ENCODE measurements around the gene BNIPL.

BNIPL gene

GRCh38 chr1:151036356-151036755, at the start of gene BNIPL:
BNIPL (plus strand) TSS chr1:151036586; CDS start chr1:151036726, 140 bp downstream.
- DNase-seq (ENCODE audit: low read depth), result no peak

DNA sequence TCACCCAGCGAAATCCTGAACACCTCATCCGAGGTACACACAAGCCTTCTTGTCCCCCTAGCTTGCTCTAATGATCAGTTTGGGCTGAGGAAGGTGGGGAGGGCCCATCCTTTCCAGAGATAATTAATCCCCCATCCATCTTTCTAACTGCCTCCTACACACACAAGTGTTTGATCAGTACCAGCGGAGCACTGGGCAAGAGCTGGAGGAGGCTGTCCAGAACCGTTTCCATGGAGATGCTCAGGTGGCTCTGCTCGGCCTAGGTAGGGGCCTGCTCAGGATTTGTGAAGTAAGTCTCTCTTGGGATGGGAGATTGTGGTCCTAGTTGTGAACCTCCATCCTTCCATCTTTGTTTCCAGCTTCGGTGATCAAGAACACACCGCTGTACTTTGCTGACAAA, 48.5 kb upstream of the BNIPL start:
- DNase-seq (ENCODE audit: low read depth), result no peak

DNA sequence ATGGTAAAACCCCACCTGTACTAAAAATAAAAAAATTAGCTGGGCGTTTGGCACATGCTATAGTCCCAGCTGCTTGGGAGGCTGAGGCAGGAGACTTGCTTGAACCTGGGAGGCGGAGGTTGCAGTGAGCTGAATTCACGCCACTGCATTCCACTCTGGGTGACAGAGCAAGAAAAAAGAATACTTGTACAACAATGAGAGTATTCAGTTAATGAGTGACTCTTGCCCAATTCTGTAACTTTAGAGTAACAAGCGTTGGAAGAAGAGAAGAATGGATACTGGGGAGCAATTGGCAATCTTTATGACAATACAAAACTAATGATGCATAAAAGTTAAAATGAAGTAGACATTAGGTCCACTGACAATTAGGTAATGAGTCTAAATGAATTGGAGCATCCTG, 43.8 kb upstream of the BNIPL start:
- DNase-seq (ENCODE audit: low read depth), result no peak

GRCh38 chr1:150994248-150994647, 42.1 kb upstream of the BNIPL start:
- no peak for DNase-seq (ENCODE audit: low read depth)

GRCh38 chr1:150995460-150995859, 40.9 kb upstream of the BNIPL start:
- DNase-seq (ENCODE audit: low read depth), result no peak

GRCh38 chr1:150995896-150996295, 40.5 kb upstream of the BNIPL start:
- DNase-seq (ENCODE audit: low read depth), result no peak

DNA sequence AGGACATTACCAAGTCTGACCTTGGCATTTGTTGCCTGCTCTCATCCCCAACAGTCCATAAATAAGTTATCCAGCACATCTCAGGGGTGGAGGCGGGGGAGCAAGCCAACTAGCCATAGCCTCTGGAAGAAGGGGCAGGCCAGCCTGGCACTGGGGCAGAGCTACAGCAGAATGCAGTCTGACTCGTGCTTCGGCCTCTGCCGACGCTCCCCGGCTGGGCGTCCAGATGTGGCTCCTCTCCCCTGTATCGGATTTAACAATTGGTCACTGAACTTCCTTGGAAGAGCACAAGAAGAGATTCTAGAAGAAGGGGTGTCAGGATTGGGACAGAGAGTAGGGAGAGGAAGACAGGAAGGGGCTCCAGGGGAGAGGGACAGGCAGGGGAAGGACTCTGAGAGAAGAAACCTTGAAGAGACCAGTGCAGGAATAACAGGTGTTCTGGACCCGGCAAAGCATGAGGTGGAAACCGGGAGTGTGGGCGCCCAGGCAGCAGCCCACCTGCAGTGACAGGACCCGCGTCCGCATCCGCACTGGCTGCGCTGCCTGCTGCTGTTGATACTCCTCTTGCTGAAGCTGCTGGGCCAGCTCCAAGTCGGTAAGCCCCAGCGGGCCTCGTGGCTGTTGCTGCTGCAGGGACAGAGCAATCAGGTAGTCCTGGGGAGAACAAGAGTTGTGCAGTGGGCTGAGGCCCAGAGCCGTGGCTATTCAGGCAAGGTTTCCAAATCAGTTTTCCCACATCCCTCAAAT, 39.1 kb upstream of the BNIPL start:
- no peak for DNase-seq (ENCODE audit: low read depth)

GRCh38 chr1:150997949-150998348, 38.4 kb upstream of the BNIPL start:
- no peak for DNase-seq (ENCODE audit: low read depth)

GRCh38 chr1:150999051-150999674, 37.2 kb upstream of the BNIPL start:
- DNase-seq (ENCODE audit: low read depth), result no peak

DNA sequence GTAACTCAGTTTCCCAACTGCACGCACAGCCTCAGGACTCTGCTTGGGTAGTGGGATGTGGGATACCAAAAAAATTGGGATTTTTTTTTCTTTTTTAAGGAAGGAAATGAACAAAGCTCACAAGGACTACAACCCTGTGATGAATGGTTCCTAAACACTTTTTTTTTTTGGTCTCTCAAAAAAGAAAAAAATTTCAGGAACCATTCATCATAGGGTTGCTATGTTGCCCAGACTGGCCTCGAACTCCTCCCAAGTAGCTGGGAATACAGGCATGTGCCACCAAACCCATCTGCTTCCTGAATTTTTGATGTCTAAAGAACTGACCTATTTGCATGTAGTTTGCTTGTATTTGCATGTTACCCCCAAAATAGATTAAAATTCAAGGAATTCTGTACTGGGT, 36.5 kb upstream of the BNIPL start:
- DNase-seq (ENCODE audit: low read depth), result no peak

- DNase-seq (ENCODE audit: low read depth), result no peak
Measured at GRCh38 chr1:151000408-151000807, 36.0 kb upstream of the BNIPL start.

DNA sequence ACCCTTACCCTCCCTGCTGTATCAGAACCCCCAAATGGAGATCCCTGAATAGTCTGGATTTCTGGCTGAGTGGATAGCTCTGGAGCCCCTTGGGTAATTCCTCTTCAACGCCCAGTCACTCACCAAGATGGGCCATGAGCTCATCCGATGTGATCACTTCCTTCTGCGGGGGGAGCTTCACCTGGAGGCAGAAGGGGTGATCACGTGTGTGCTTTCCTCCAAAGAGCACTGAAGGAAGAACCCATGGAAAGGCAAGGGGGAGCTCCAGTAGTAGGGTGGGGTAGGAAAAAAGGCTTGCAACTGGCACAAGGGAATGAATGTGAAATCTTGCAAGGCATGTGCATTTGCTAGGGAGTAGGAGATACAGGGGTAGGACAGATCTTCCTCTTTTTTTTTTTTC, 34.8 kb upstream of the BNIPL start:
- DNase-seq (ENCODE audit: low read depth), result no peak

GRCh38 chr1:151002051-151002450, 34.3 kb upstream of the BNIPL start:
- DNase-seq (ENCODE audit: low read depth), result no peak

- DNase-seq (ENCODE audit: low read depth), result no peak
Measured at GRCh38 chr1:151002611-151003010, 33.8 kb upstream of the BNIPL start.

DNA sequence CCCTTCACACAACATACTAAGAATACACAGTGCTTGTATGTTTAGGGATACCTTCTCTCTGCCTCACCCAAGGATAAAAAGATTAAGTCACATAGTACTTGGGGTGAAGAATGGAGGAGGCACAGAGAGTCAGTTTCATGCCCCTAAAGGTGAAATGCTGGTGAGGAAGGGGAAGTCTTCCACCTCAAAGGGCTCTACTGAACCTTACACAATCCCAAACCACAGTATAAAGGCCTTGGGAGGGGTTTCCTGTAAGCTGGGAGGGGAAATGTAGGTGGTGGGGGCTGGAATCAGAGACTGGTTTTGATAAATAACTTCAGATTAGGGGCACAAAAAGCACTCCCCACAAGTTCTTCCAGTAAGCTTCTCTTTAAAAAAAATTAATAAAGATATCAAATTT, 33.2 kb upstream of the BNIPL start:
- DNase-seq (ENCODE audit: low read depth), result no peak

- no peak for DNase-seq (ENCODE audit: low read depth)
Measured at GRCh38 chr1:151005729-151006319, 30.6 kb upstream of the BNIPL start.

- DNase-seq (ENCODE audit: low read depth), result peak; percentile 49
Measured at GRCh38 chr1:151006327-151007052, 29.9 kb upstream of the BNIPL start, which contains the start of gene MINDY1. MINDY1 (minus strand) TSS chr1:151006902; CDS start chr1:151002617, 4,285 bp downstream.

GRCh38 chr1:151007853-151008243, 28.5 kb upstream of the BNIPL start:
- DNase-seq (ENCODE audit: low read depth), result no peak

GRCh38 chr1:151008244-151009205, 27.9 kb upstream of the BNIPL start, which contains the start of gene PRUNE1:
PRUNE1 (plus strand) TSS chr1:151008449; CDS start chr1:151008633, 184 bp downstream.
- DNase-seq (ENCODE audit: low read depth), result peak; percentile 83

- DNase-seq (ENCODE audit: low read depth), result no peak
Measured at GRCh38 chr1:151009206-151009587, 27.2 kb upstream of the BNIPL start.

GRCh38 chr1:151009674-151010345, 26.6 kb upstream of the BNIPL start:
- no peak for DNase-seq (ENCODE audit: low read depth)

All from HS-5 (cell line).